BE2C (cell line): ENCODE data around the gene RASL12.

Source experiments
- DNase-seq: peaks from one replicate; pipeline ENCODE4 v3.0.0-alpha.2; 2020
- H3K27me3 ChIP-seq: fragments of 250-450 bp; sonication (Bioruptor Pico); 2 replicates; pipeline ENCODE4 v1.5.1; 2020; ENCODE audit warnings: mild to moderate bottlenecking
- H3K36me3 ChIP-seq: fragments of 250-450 bp; sonication (Bioruptor Pico); 2 replicates; pipeline ENCODE4 v1.5.1; 2020; ENCODE audit warnings: mild to moderate bottlenecking
- H3K4me1 ChIP-seq: fragments of 250-450 bp; sonication (Bioruptor Pico); 2 replicates; pipeline ENCODE4 v1.5.1; 2020
- H3K4me3 ChIP-seq: 2 replicates; pipeline ENCODE4 v1.5.1; 2011; ENCODE audit warnings: low read depth, low read length
- H3K9me3 ChIP-seq: fragments of 250-450 bp; sonication (Bioruptor Pico); 2 replicates; pipeline ENCODE4 v1.5.1; 2020
- TF ChIP-seq, protein P1 (sequence below): IDR thresholded peaks from 2 replicates; pipeline ENCODE4 v1.5.1; 2012; ENCODE audit warnings: mild to moderate bottlenecking, low read depth, low read length

The RASL12 gene

DNA sequence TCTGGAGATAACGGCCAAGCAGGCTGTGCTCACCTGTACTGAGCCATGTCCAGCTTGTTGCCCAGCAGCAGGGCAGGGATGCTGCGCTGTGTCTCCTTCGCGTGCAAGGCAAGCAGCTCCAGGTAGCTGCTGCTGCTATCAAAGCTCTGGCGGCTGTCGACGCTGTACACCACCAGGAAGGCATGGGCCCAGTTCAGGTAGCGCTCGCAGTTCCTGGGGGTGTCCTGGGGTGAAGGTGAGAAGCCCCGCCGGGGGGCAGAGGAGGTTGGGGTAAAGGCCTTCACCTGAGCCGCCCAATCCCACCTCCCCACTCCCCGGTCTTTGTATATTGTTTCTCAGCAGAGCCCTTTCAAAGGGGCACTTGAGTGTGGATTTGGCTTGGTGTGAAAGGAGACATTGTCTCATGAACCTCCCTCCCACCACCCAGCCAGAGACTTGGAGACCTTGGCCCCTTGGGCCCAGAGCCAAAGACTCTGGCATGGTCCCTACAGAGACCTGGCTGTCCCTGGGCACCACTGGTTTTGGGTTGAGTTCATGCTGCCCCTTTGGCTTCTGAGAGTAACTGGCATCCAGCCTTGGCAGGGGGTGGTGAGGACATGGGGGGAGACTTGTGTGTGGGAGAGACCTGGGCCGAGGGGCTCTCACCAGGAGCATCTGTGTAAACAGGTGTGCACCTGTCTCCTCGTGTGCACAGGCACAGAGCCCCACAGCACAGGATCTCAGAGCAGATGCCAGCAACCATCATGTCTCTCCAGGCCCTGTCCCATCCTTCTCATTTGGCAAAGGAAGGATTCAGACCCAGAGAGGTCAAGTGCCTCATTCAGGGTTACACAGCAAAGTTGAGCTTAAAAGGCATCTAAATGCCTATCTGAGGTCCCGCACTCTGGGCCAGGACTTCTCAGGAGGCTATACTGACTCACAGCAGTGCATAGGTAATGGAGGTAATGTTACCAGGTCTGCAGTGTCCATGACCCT, 9.1 kb downstream of the RASL12 start:
- Histone ChIP-seq H3K27me3 (no peaks in the 10 kb centered on the region), H3K36me3 (no peaks in the 10 kb centered on the region), H3K4me3 (no peak overlapping the region), H3K9me3 (no peaks in the 10 kb centered on the region), H3K4me1 (peaks cover 4% of the 10 kb centered on the region)
- TF ChIP-seq, protein P1, sequence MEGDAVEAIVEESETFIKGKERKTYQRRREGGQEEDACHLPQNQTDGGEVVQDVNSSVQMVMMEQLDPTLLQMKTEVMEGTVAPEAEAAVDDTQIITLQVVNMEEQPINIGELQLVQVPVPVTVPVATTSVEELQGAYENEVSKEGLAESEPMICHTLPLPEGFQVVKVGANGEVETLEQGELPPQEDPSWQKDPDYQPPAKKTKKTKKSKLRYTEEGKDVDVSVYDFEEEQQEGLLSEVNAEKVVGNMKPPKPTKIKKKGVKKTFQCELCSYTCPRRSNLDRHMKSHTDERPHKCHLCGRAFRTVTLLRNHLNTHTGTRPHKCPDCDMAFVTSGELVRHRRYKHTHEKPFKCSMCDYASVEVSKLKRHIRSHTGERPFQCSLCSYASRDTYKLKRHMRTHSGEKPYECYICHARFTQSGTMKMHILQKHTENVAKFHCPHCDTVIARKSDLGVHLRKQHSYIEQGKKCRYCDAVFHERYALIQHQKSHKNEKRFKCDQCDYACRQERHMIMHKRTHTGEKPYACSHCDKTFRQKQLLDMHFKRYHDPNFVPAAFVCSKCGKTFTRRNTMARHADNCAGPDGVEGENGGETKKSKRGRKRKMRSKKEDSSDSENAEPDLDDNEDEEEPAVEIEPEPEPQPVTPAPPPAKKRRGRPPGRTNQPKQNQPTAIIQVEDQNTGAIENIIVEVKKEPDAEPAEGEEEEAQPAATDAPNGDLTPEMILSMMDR = no peak
- DNase-seq = no peak

DNA sequence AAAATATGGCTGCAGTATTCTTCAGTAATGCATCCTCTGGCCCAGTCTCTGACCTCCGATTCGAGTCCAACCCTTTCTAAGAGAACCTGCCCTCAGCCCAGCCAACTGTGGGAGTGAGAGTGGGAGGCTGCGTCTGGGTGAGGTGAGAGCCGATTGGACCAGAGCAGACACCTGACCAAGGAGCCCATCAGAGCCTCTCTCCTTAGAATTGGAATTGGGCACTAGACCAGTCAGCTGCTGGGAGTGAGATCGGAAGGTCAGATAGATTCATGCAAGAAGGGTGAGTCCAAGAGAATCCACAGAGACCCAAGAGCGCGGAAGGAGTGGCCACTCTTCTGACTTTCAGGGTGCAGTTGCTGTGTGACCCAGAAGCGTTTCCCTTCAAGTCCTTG, 10.2 kb downstream of the RASL12 start:
- no peaks in the 10 kb centered on the region for H3K9me3 ChIP-seq
- peaks cover 4% of the 10 kb centered on the region for H3K4me1 ChIP-seq
- no peak for DNase-seq
- H3K27me3 ChIP-seq = no peaks in the 10 kb centered on the region
- TF ChIP-seq, protein P1 = no peak
- H3K4me3 ChIP-seq = no peak overlapping the region
- no peaks in the 10 kb centered on the region for H3K36me3 ChIP-seq

DNA sequence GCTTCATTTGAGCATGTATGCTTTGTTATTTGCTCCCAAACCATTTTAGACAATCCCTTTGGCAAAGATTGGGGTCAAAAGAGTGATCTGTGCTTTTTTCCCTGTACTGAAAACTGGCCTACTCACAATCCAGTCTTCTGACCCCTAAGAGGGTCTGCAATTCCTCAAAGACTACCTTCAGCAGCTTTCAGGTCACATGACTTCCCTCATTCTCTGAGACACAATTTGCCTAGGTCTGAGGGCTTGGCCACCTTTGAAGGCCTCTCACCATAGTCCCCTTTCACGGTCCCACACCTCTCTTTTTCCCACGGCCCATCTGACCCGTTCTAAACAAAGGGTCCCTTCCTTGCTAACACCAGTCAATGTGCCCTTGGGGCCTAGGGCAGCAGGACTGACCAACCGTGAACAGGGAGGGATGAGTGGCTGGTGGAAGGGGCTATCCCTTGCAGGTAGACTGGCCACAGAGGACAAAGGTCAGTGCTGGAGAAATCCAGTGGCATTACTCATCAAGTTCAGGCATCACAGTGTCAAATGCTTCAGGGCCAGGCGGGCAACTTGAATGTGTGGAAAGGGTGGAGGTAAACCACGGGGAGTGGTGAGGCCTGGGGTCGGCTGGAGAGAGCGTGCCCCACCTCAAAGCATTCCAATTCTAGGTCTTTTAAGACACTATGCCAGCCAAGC, 10.8 kb downstream of the RASL12 start:
- Histone ChIP-seq H3K4me3 (no peak overlapping the region), H3K36me3 (no peaks in the 10 kb centered on the region), H3K9me3 (no peaks in the 10 kb centered on the region), H3K27me3 (no peaks in the 10 kb centered on the region), H3K4me1 (peaks cover 4% of the 10 kb centered on the region)
- TF ChIP-seq, protein P1 = no peak
- DNase-seq = no peak

DNA sequence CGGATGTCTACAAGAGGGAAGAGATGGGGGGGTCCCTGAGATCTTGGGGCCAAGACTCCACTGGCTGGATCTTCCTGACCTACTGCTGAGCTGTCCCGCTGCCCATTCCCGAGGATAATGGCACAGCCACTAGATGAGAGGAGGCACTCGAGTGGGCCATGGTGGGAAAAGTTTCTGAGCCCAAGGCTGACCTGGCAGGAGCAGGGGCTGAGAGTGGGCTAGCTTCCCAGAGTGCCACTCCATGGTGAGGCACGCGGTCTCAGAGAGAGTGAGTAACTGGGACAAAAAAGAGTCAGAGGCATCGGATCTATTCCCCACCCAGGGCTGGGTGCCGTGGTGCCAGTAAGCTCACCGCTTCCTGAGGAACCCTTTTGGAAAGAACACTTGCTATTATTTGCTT, 11.7 kb downstream of the RASL12 start:
- no peak for DNase-seq
- TF ChIP-seq, protein P1 = no peak
- Histone ChIP-seq H3K9me3 (no peaks in the 10 kb centered on the region), H3K4me1 (peaks cover 4% of the 10 kb centered on the region), H3K27me3 (no peaks in the 10 kb centered on the region), H3K4me3 (no peak overlapping the region), H3K36me3 (no peaks in the 10 kb centered on the region)

DNA sequence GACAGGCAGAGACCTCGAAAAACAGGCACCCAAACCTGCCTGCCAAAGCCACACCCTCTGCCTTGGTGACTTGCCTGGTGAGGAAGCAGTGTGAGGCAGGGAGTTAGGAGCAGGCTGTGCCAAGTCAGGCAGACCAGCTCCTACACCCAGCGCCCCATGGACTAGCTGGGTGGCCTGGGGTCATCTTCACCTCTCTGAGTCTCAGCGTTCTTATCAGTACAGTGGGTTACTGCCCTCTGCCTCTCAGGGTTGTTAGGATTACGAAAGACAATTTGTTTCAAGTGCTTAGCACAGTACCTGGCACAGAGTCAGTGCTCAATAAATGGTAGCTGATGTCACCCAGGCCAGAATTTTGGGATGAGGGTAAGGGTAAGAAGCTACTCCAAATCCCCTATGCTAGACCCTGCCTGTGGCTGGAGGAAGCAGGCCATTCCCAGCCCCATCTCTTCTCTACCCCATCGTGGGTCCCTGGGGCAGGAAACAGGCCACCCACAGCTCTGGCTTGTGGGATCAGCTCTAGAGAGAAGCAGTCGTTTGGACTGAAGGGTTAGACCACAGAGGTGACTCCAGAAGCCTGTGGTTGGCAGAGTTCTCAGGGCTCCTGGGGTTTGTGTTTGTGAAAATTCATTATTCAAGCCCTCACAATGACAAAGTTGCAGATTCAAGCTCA, 12.5 kb downstream of the RASL12 start:
- H3K27me3 ChIP-seq = no peaks in the 10 kb centered on the region
- H3K4me1 ChIP-seq = peaks cover 4% of the 10 kb centered on the region
- TF ChIP-seq, protein P1 = no peak
- H3K9me3 ChIP-seq = no peaks in the 10 kb centered on the region
- H3K4me3 ChIP-seq = no peak overlapping the region
- no peaks in the 10 kb centered on the region for H3K36me3 ChIP-seq
- no peak for DNase-seq
